Activated effector memory CD4-positive, alpha-beta T cell treated with anti-CD3 and anti-CD28 coated beads, Interleukin-2, amount 50 U/mL, for 16 hours (primary cell): ENCODE data around the gene STBD1.
"Not testable (repeated sequence)": the region's sequence is repeated elsewhere in the genome, so short reads cannot be mapped to it uniquely, and the experiment has no call there.

ENCODE experiments used
- DNase-seq: peaks from one replicate; pipeline ENCODE4 v3.0.0-alpha.2; 2020

The STBD1 gene

GRCh38 chr4:76334885-76335284 is 28.4 kb downstream of the STBD1 start:
- no peak for DNase-seq

DNA sequence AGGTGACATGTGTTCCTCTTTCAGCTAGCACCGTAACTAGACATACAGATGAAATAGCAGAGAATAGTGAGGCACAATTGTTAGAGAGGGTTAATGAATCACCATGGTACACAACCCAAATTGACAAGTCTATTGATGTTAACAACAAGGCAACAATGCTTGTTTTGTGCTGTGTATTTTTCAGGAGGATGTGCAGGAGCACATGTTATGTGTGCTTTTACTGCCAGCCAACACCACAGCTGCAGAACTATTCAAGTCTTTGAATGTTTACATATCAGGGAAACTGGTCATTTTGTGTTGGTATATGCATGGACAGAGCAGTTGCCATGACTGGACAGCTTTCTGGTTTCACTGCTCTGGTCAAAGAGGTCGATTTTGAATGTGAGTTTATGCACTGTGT is 32.8 kb downstream of the STBD1 start:
- no peak for DNase-seq

- DNase-seq: no peak
These were observed 34.5 kb downstream of the STBD1 start for GRCh38 chr4:76341063-76341462.

GRCh38 chr4:76342191-76342590 is 35.7 kb downstream of the STBD1 start:
- no peak for DNase-seq

- DNase-seq: no peak
These were observed 36.3 kb downstream of the STBD1 start for GRCh38 chr4:76342803-76343202.

GRCh38 chr4:76354517-76355473 is 48.3 kb downstream of the STBD1 start:
- DNase-seq: no peak

- no peak for DNase-seq
These were observed 51.4 kb downstream of the STBD1 start for GRCh38 chr4:76357981-76358380.

GRCh38 chr4:76359881-76360466 is 53.4 kb downstream of the STBD1 start:
- not testable (repeated sequence) for DNase-seq
